K562 (cell line): Measurements from ENCODE around the gene NECTIN2. TPM values are rescaled to one million over a fixed set of nuclear protein-coding genes. Genes with fewer than 3 reads are reported as not detected.
A peak's percentile ranks its signal among the peaks of the same experiment; 100 is the strongest.

ENCODE experiments used
- PCBP1 ChIP-seq: fragments of 200-400 bp; formaldehyde crosslinking; IDR thresholded peaks from 2 replicates; pipeline ENCODE4 v1.6.1; 2018; ENCODE audit warnings: mild to moderate bottlenecking, low read depth, low read length; ENCODE audit not compliant: poor library complexity, severe bottlenecking
- ZNF318 ChIP-seq, 2 experiments: fragments of 450-650 bp; IDR thresholded peaks; 2 replicates each; pipeline ENCODE4 v1.6.1; 2016; ENCODE audit warnings: mild to moderate bottlenecking in 2 of 2, borderline replicate concordance in 1 of 2, low read depth in 1 of 2, moderate library complexity in 1 of 2
- polyA plus RNA-seq, 8 experiments: library from polyadenylated mRNA; depleted of rRNA in 4 of 8; stranded (reverse) in 5 of 8; unstranded in 3 of 8; fragments of >200 nt; fragmentation: Nextera tagmentation in 2 of 8; fragmentation: Illumina TruSeq in 1 of 8; extraction: Ambion mirVana in 2 of 8; extraction: Trizol in 1 of 8; gene quantifications; 2 replicates each; pipeline versions ENCODE4 v1.2.1 to v1.2.3, GENCODE V29; 2011 to 2014; ENCODE audit warnings: inconsistent platforms in 1 of 8, missing spikeins in 1 of 8
- total RNA-seq, 7 experiments: library from RNA; depleted of rRNA in 6 of 7; stranded (reverse); fragments of >200 nt in 6 of 7; fragmentation: Illumina TruSeq in 2 of 7; extraction: Trizol in 2 of 7; gene quantifications; 2 replicates each; pipeline versions ENCODE4 v1.2.1 to v1.2.3, GENCODE V29; 2011 to 2021; ENCODE audit warnings: low replicate concordance in 1 of 7

NECTIN2 gene
- total and polyA plus RNA-seq, 9 of the 15 experiments (the other 6 are each of a cell fraction or from before 2014, with no cell fraction given), result 3.9 to 94.9 (median 34.9) TPM

GRCh38 chr19:44808463-44809371 lies 37.4 kb upstream of the NECTIN2 start, which contains the start of gene BCAM (continued):
- no peak for TF ChIP-seq ZNF318 (IDR thresholded peaks at IDR 0.05; ENCODE audit: borderline replicate concordance in 1 of 2, low read depth in 1 of 2)
- peak; percentile 33 for TF ChIP-seq PCBP1
